ENCODE results near the gene HBB. TPM values are rescaled to one million over a fixed set of nuclear protein-coding genes. Genes with fewer than 3 reads are reported as not detected.

Gene HBB
- total RNA-seq, 4 donors from 2014 or later = 16.1 to 148 (median 132) TPM; not detected in 1

DNA sequence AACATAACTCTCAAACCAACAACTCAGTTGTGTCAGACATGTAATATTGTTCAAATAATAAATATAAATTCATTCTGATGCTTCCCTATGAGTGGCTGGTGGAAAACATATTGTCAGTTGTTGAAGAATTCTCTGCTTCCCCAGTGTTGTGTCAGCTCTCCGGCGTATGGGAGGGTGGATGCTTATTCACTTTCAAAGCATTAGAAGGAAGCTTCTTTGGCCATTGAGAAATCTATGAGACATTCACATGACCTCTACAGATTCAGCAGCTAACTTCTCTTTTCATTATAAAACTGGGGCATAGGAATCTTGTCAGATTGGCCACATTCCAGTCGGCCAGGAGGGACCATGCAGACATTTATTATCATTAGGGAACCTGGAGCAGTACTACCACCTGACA is 29.3 kb downstream of the HBB start:
- Histone ChIP-seq H3K4me3 (no peak overlapping the region), H3K27me3 (no peaks in the 10 kb centered on the region), H3K9me3 (no peaks in the 10 kb centered on the region), H3K27ac (no peak overlapping the region), H3K36me3 (no peaks in the 10 kb centered on the region), H3K4me1 (no peaks in the 10 kb centered on the region)
- 61% methylated on average over 3 of the region's 3 CpGs; no CpG with 5 or more reads in 1 of the 2 donors for WGBS, 2 donors (ENCODE audit: low coverage in 1 of 2)
- no peak for TF ChIP-seq EP300 (IDR thresholded peaks at IDR 0.05)
- TF ChIP-seq, protein P1, sequence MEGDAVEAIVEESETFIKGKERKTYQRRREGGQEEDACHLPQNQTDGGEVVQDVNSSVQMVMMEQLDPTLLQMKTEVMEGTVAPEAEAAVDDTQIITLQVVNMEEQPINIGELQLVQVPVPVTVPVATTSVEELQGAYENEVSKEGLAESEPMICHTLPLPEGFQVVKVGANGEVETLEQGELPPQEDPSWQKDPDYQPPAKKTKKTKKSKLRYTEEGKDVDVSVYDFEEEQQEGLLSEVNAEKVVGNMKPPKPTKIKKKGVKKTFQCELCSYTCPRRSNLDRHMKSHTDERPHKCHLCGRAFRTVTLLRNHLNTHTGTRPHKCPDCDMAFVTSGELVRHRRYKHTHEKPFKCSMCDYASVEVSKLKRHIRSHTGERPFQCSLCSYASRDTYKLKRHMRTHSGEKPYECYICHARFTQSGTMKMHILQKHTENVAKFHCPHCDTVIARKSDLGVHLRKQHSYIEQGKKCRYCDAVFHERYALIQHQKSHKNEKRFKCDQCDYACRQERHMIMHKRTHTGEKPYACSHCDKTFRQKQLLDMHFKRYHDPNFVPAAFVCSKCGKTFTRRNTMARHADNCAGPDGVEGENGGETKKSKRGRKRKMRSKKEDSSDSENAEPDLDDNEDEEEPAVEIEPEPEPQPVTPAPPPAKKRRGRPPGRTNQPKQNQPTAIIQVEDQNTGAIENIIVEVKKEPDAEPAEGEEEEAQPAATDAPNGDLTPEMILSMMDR (IDR thresholded peaks at IDR 0.05) = no peak
- no peak for ATAC-seq

- WGBS, 2 donors (ENCODE audit: low coverage in 1 of 2) = 50 to 67% methylated on average over 2 to 3 of the region's 3 CpGs
- no peak for ATAC-seq
- Histone ChIP-seq H3K36me3 (no peaks in the 10 kb centered on the region), H3K4me1 (no peaks in the 10 kb centered on the region), H3K4me3 (no peak overlapping the region), H3K27ac (no peak overlapping the region), H3K27me3 (no peaks in the 10 kb centered on the region), H3K9me3 (no peaks in the 10 kb centered on the region)
- TF ChIP-seq POLR2A (IDR thresholded peaks at IDR 0.05) (no peak), EP300 (IDR thresholded peaks at IDR 0.05) (no peak), POLR2AphosphoS5 (IDR thresholded peaks at IDR 0.05) (no peak)
- TF ChIP-seq, protein P1 (IDR thresholded peaks at IDR 0.05) = no peak
Observed at GRCh38 chr11:5196731-5197130, 30.1 kb downstream of the HBB start.

- WGBS, 2 donors (ENCODE audit: low coverage in 1 of 2) = 57 to 59% methylated on average over 4 to 5 of the region's 5 CpGs
- H3K4me1 ChIP-seq = no peaks in the 10 kb centered on the region
- ATAC-seq = no peak
- H3K27ac ChIP-seq = no peak overlapping the region
- no peaks in the 10 kb centered on the region for H3K27me3 ChIP-seq
- no peak overlapping the region for H3K4me3 ChIP-seq
- TF ChIP-seq POLR2A (IDR thresholded peaks at IDR 0.05) (no peak), EP300 (IDR thresholded peaks at IDR 0.05) (no peak), POLR2AphosphoS5 (IDR thresholded peaks at IDR 0.05) (no peak)
- TF ChIP-seq, protein P1 (IDR thresholded peaks at IDR 0.05) = no peak
- H3K36me3 ChIP-seq = no peaks in the 10 kb centered on the region
- H3K9me3 ChIP-seq = no peaks in the 10 kb centered on the region
Observed at GRCh38 chr11:5196067-5196466, 30.8 kb downstream of the HBB start.

- ATAC-seq = no peak
- Histone ChIP-seq H3K9me3 (peaks cover 0 to 8% (median 0%) of the 10 kb centered on the region in 3 donors), H3K4me1 (no peaks in the 10 kb centered on the region), H3K4me3 (no peak overlapping the region), H3K27ac (no peak overlapping the region), H3K27me3 (no peaks in the 10 kb centered on the region), H3K36me3 (no peaks in the 10 kb centered on the region)
- 0 to 9% methylated on average over 1 of the region's 1 CpG for WGBS, 2 donors (ENCODE audit: low coverage in 1 of 2)
- TF ChIP-seq POLR2A (IDR thresholded peaks at IDR 0.05) = no peak
- no peak for TF ChIP-seq EP300 (IDR thresholded peaks at IDR 0.05)
- TF ChIP-seq, protein P1 (IDR thresholded peaks at IDR 0.05) = no peak
- TF ChIP-seq POLR2AphosphoS5 (IDR thresholded peaks at IDR 0.05) = no peak
Observed at GRCh38 chr11:5192738-5193137, 34.1 kb downstream of the HBB start.

GRCh38 chr11:5188201-5188600 is 38.7 kb downstream of the HBB start:
- no peaks in the 10 kb centered on the region for H3K4me1 ChIP-seq
- no peak overlapping the region for H3K27ac ChIP-seq
- TF ChIP-seq POLR2AphosphoS5 (IDR thresholded peaks at IDR 0.05) = no peak
- peaks cover 0 to 8% (median 0%) of the 10 kb centered on the region in 3 donors for H3K9me3 ChIP-seq
- WGBS, 2 donors (ENCODE audit: low coverage in 1 of 2) = 75 to 85% methylated on average over 2 of the region's 2 CpGs
- ATAC-seq = no peak
- H3K36me3 ChIP-seq = no peaks in the 10 kb centered on the region
- no peaks in the 10 kb centered on the region for H3K27me3 ChIP-seq
- H3K4me3 ChIP-seq = no peak overlapping the region

Data from gastroesophageal sphincter (tissue), 4 donors.